Measurements from ENCODE around the gene TNFAIP8L2. TPM values are rescaled to one million over a fixed set of nuclear protein-coding genes. Genes with fewer than 3 reads are reported as not detected.

The TNFAIP8L2 gene
- total and polyA plus RNA-seq, 4 donors, result 3.4 to 31.8 (median 19.0) TPM

- TF ChIP-seq CTCF (IDR thresholded peaks at IDR 0.05; ENCODE audit: control extremely low read depth, extremely low read depth), result no peak
- 53% methylated on average over 39 of the region's 39 CpGs for WGBS, 2 donors
- peaks cover 0 to 30% (median 7%) of the 10 kb centered on the region in 4 donors for H3K36me3 ChIP-seq (ENCODE audit: control insufficient read depth in 4 of 4, insufficient read depth in 4 of 4, low read length in 4 of 4)
- H3K4me3 ChIP-seq, result no peak overlapping the region
- peak overlapping the region in 1 of 2 donors; percentile 77 for H3K9ac ChIP-seq (ENCODE audit: insufficient read depth in 1 of 2, low read length in 2 of 2)
- no peaks in the 10 kb centered on the region for H3K9me3 ChIP-seq (ENCODE audit: control insufficient read depth in 4 of 4, insufficient read depth in 3 of 4, low read length in 3 of 4)
- no peak overlapping the region for H3K27ac ChIP-seq (ENCODE audit: low read depth in 1 of 2, low read length in 1 of 2)
- peaks cover 0 to 21% (median 0%) of the 10 kb centered on the region in 5 donors for H3K4me1 ChIP-seq (ENCODE audit: control insufficient read depth in 5 of 5, insufficient read depth in 5 of 5, low read length in 5 of 5)
- H3K27me3 ChIP-seq (ENCODE audit: control insufficient read depth in 3 of 3, insufficient read depth in 3 of 3, low read length in 2 of 3), result no peaks in the 10 kb centered on the region
- DNase-seq (peak; percentile 38 to 51 (median 43)), ATAC-seq (ENCODE audit: insufficient read depth, low FRiP score) (peak; percentile 25)
These were observed 24.6 kb upstream of the TNFAIP8L2 start for GRCh38 chr1:151131701-151132334.

GRCh38 chr1:151132335-151133017 lies 24.0 kb upstream of the TNFAIP8L2 start:
- Histone ChIP-seq H3K27ac (ENCODE audit: low read depth in 1 of 2, low read length in 1 of 2) (no peak overlapping the region), H3K36me3 (ENCODE audit: control insufficient read depth in 4 of 4, insufficient read depth in 4 of 4, low read length in 4 of 4) (peaks cover 0 to 31% (median 7%) of the 10 kb centered on the region in 4 donors), H3K9me3 (ENCODE audit: control insufficient read depth in 4 of 4, insufficient read depth in 3 of 4, low read length in 3 of 4) (no peaks in the 10 kb centered on the region), H3K9ac (ENCODE audit: insufficient read depth in 1 of 2, low read length in 2 of 2) (no peak overlapping the region), H3K4me3 (no peak overlapping the region), H3K4me1 (ENCODE audit: control insufficient read depth in 5 of 5, insufficient read depth in 5 of 5, low read length in 5 of 5) (peaks cover 0 to 21% (median 0%) of the 10 kb centered on the region in 5 donors), H3K27me3 (ENCODE audit: control insufficient read depth in 3 of 3, insufficient read depth in 3 of 3, low read length in 2 of 3) (no peaks in the 10 kb centered on the region)
- no peak for DNase-seq
- WGBS, 2 donors, result 72 to 86% methylated on average over 68 to 74 of the region's 74 CpGs
- ATAC-seq (ENCODE audit: insufficient read depth, low FRiP score), result no peak
- TF ChIP-seq CTCF (IDR thresholded peaks at IDR 0.05; ENCODE audit: control extremely low read depth, extremely low read depth), result no peak

- H3K4me3 ChIP-seq, result no peak overlapping the region
- WGBS, 2 donors, result 81 to 86% methylated on average over 61 to 65 of the region's 65 CpGs
These were observed 23.2 kb upstream of the TNFAIP8L2 start for GRCh38 chr1:151133018-151133806.

More at GRCh38 chr1:151133018-151133806, 23.2 kb upstream of the TNFAIP8L2 start:
- Histone ChIP-seq H3K27ac (ENCODE audit: low read depth in 1 of 2, low read length in 1 of 2) (no peak overlapping the region), H3K9ac (ENCODE audit: insufficient read depth in 1 of 2, low read length in 2 of 2) (no peak overlapping the region), H3K27me3 (ENCODE audit: control insufficient read depth in 3 of 3, insufficient read depth in 3 of 3, low read length in 2 of 3) (no peaks in the 10 kb centered on the region), H3K36me3 (ENCODE audit: control insufficient read depth in 4 of 4, insufficient read depth in 4 of 4, low read length in 4 of 4) (peaks cover 0 to 33% (median 7%) of the 10 kb centered on the region in 4 donors), H3K4me1 (ENCODE audit: control insufficient read depth in 5 of 5, insufficient read depth in 5 of 5, low read length in 5 of 5) (peaks cover 0 to 21% (median 0%) of the 10 kb centered on the region in 5 donors), H3K9me3 (ENCODE audit: control insufficient read depth in 4 of 4, insufficient read depth in 3 of 4, low read length in 3 of 4) (no peaks in the 10 kb centered on the region)
- ATAC-seq (ENCODE audit: insufficient read depth, low FRiP score) (no peak), DNase-seq (peak in 2 of 3 donors; percentile 29 to 33)
- TF ChIP-seq CTCF (IDR thresholded peaks at IDR 0.05; ENCODE audit: control extremely low read depth, extremely low read depth), result no peak

All from lung (tissue), 12 donors.